GM12878 (cell line): ENCODE measurements around the gene CHRND. TPM values are rescaled to one million over a fixed set of nuclear protein-coding genes. Genes with fewer than 3 reads are reported as not detected.

Source experiments
- ATAC-seq: fragments of 200-7000 bp; cut with Tn5 transposase; 3 replicates; pipeline ENCODE4 v1.9.1; 2020; ENCODE audit warnings: mild to moderate bottlenecking, moderate library complexity
- BruUV-seq: library from RNA; stranded (reverse); fragments of 400-500 nt; replicated peaks from 2 replicates; lab custom pipeline; 2021; lab: Mats Ljungman, UMichigan
- CTCF ChIA-PET: fragments of 300-600 bp; sonication (Branson Sonifier 250); formaldehyde crosslinking; extraction: SDS; loops from one replicate; lab custom pipeline; 2021; ENCODE audit warnings: inconsistent platforms; lab: Yijun Ruan, JAX
- POLR2A ChIA-PET: fragments of 350-600 bp; formaldehyde crosslinking; extraction: SDS; loops from one replicate; lab custom pipeline; 2021; ENCODE audit warnings: inconsistent platforms; lab: Charles Lee
- RAD21 ChIA-PET: fragments of 300-600 bp; sonication (Branson Sonifier 250); formaldehyde crosslinking; loops from one replicate; lab custom pipeline; 2023; ENCODE audit warnings: antibody characterized with exemption; ENCODE audit not compliant: unreplicated experiment; lab: Charles Lee
- SMC1A ChIA-PET: fragments of 300-600 bp; sonication (Branson Sonifier 250); formaldehyde crosslinking; loops from one replicate; lab custom pipeline; 2023; ENCODE audit not compliant: unreplicated experiment, uncharacterized antibody; lab: Charles Lee
- DNase-seq: peaks from one replicate; pipeline ENCODE4 v3.0.0-alpha.2; 2011; ENCODE audit warnings: low read depth, low spot score
- FAIRE-seq: peaks from 3 replicates; lab custom pipeline; 2011; peaks lifted over from hg19 to GRCh38; lab: Jason Lieb, UNC
- H2AFZ ChIP-seq: 2 replicates; pipeline ENCODE4 v1.6.0; 2011; ENCODE audit warnings: low read depth, low read length, control low read depth; ENCODE audit not compliant: control insufficient read depth
- H3K27ac ChIP-seq: 2 replicates; pipeline ENCODE4 v1.5.1; 2011; ENCODE audit warnings: control low read depth; ENCODE audit not compliant: control insufficient read depth, insufficient read depth
- H3K27me3 ChIP-seq, 2 experiments: replicated peaks in 1 of 2; 2 replicates each; pipeline versions ENCODE4 v1.6.0 to v1.6.1; 2011; ENCODE audit warnings: low read length in 1 of 2; ENCODE audit not compliant: control insufficient read depth in 2 of 2, insufficient read depth in 2 of 2
- H3K36me3 ChIP-seq, 2 experiments: 2 replicates each; pipeline ENCODE4 v1.5.1; 2011; ENCODE audit warnings: low read length in 1 of 2; ENCODE audit not compliant: control insufficient read depth in 2 of 2, insufficient read depth in 2 of 2
- H3K4me1 ChIP-seq: 2 replicates; pipeline ENCODE4 v1.6.1; 2011; ENCODE audit warnings: mild to moderate bottlenecking, low read length, moderate library complexity, mixed read lengths; ENCODE audit not compliant: control insufficient read depth, insufficient read depth
- H3K4me2 ChIP-seq: 2 replicates; pipeline ENCODE4 v1.6.0; 2011; ENCODE audit warnings: control low read depth; ENCODE audit not compliant: control insufficient read depth, insufficient read depth
- H3K4me3 ChIP-seq: fragments of 200-600 bp; sonication (generic); 2 replicates; pipeline ENCODE4 v1.5.1; 2016
- H3K79me2 ChIP-seq: 2 replicates; pipeline ENCODE4 v1.6.0; 2011; ENCODE audit warnings: low read length; ENCODE audit not compliant: control insufficient read depth, insufficient read depth
- H3K9ac ChIP-seq: 2 replicates; pipeline ENCODE4 v1.8.0; 2011; ENCODE audit warnings: low read length, control low read depth, mixed read lengths; ENCODE audit not compliant: control insufficient read depth, insufficient read depth
- H3K9me3 ChIP-seq: replicated peaks from 3 replicates; pipeline ENCODE4 v1.5.1; 2011; ENCODE audit warnings: mild to moderate bottlenecking, low read length; ENCODE audit not compliant: control insufficient read depth, insufficient read depth
- H4K20me1 ChIP-seq: 2 replicates; pipeline ENCODE4 v1.6.0; 2011; ENCODE audit not compliant: control insufficient read depth, insufficient read depth
- CBX5 ChIP-seq: sonication (generic); IDR thresholded peaks from 2 replicates; pipeline ENCODE4 v1.6.1; 2016; ENCODE audit warnings: low read depth, moderate library complexity, mild to moderate bottlenecking, inconsistent platforms
- CHD1 ChIP-seq: IDR thresholded peaks from 2 replicates; pipeline ENCODE4 v1.6.1; 2012; ENCODE audit warnings: low read depth, low read length, improper control_type of control experiment
- ETV6 ChIP-seq, 2 experiments: fragments of 450-650 bp in 1 of 2; IDR thresholded peaks in 1 of 2; conservative IDR thresholded peaks in 1 of 2; 2 replicates each; pipeline ENCODE4 v1.6.1; 2014; ENCODE audit warnings: antibody characterized with exemption in 1 of 2, borderline replicate concordance in 1 of 2, low read depth in 1 of 2, mild to moderate bottlenecking in 1 of 2, moderate library complexity in 1 of 2
- EZH2 ChIP-seq: IDR thresholded peaks from 2 replicates; pipeline ENCODE4 v1.6.1; 2012; ENCODE audit warnings: low read depth, mild to moderate bottlenecking, control low read depth, inconsistent platforms, low read length, borderline replicate concordance; ENCODE audit not compliant: control insufficient read depth
- IKZF1 ChIP-seq: fragments of 450-650 bp; conservative IDR thresholded peaks from 2 replicates; pipeline ENCODE4 v1.6.1; 2017; ENCODE audit warnings: antibody characterized with exemption, mild to moderate bottlenecking
- IRF4 ChIP-seq: IDR thresholded peaks from 2 replicates; pipeline ENCODE4 v1.6.1; 2011; ENCODE audit warnings: low read depth, low read length
- MYC ChIP-seq: IDR thresholded peaks from 2 replicates; pipeline ENCODE4 v1.6.1; 2011; ENCODE audit warnings: mild to moderate bottlenecking, low read length, moderate library complexity, inconsistent platforms; ENCODE audit not compliant: insufficient read depth, insufficient replicate concordance, insufficient read length, severe bottlenecking
- NBN ChIP-seq: fragments of 450-650 bp; IDR thresholded peaks from 2 replicates; pipeline ENCODE4 v1.6.1; 2016
- NFXL1 ChIP-seq: fragments of 450-650 bp; IDR thresholded peaks from 2 replicates; pipeline ENCODE4 v1.6.1; 2017; ENCODE audit warnings: antibody characterized with exemption, mild to moderate bottlenecking, borderline replicate concordance
- PML ChIP-seq: IDR thresholded peaks from 2 replicates; pipeline ENCODE4 v1.6.1; 2012; ENCODE audit warnings: low read length, inconsistent platforms
- RAD21 ChIP-seq: IDR thresholded peaks from 2 replicates; pipeline ENCODE4 v1.6.1; 2011; ENCODE audit warnings: mild to moderate bottlenecking, low read depth, low read length, moderate library complexity; ENCODE audit not compliant: insufficient read depth
- ZBED1 ChIP-seq: IDR thresholded peaks from 2 replicates; pipeline ENCODE4 v1.6.1; 2016; ENCODE audit warnings: borderline replicate concordance
- ZBTB33 ChIP-seq: fragments of 450-650 bp; IDR thresholded peaks from 2 replicates; pipeline ENCODE4 v1.6.1; 2017; ENCODE audit warnings: mild to moderate bottlenecking
- WGBS: methylation state at CpG from one replicate; pipeline ENCODE4 v1.1.6; 2016; ENCODE audit warnings: low lambda C conversion rate; ENCODE audit not compliant: insufficient replicate concordance, insufficient coverage; ENCODE audit errors: missing lambda C conversion rate; 5-methylcytosine and 5-hydroxymethylcytosine counted together
- in situ Hi-C: fragments of 300-500 bp; cut with MboI; formaldehyde crosslinking; loops from 9 replicates; pipeline ENCODE4 v1.14.3; 2018; ENCODE audit warnings: mixed read lengths
- intact Hi-C: fragments of 100-400 bp; cut with micrococcal nuclease; formaldehyde crosslinking; loops from one replicate; pipeline ENCODE4 v1.14.2; 2022; ENCODE audit not compliant: unreplicated experiment
- polyA plus RNA-seq, 11 experiments: library from polyadenylated mRNA; depleted of rRNA in 4 of 11; unstranded in 6 of 11; stranded (reverse) in 5 of 11; fragments of >200 nt; fragmentation: Nextera tagmentation in 4 of 11; fragmentation: Illumina TruSeq in 1 of 11; extraction: Ambion mirVana in 4 of 11; extraction: Trizol in 1 of 11; gene quantifications; 1 replicate in 1 of 11; 2 replicates in 10 of 11; pipeline versions ENCODE4 v1.2.1 to v1.2.3, GENCODE V29; 2011 to 2016; ENCODE audit warnings: inconsistent platforms in 2 of 11, missing spikeins in 2 of 11, low read depth in 1 of 11
- total RNA-seq, 4 experiments: library from RNA; depleted of rRNA in 3 of 4; stranded (reverse); fragments of >200 nt in 3 of 4; fragmentation: Illumina TruSeq in 1 of 4; extraction: Trizol in 1 of 4; gene quantifications; 2 replicates each; pipeline versions ENCODE4 v1.2.1 to v1.2.3, GENCODE V29; 2013 to 2021
- TF ChIP-seq, protein P1 (sequence below): fragments of 450-650 bp; formaldehyde crosslinking; IDR thresholded peaks from 2 replicates; pipeline ENCODE4 v1.5.0; 2022; ENCODE audit warnings: mild to moderate bottlenecking, missing genetic modification characterization

The CHRND gene
- total and polyA plus RNA-seq, 10 of the 15 experiments (the other 5 are each of a cell fraction or from before 2014, with no cell fraction given): not detected

GRCh38 chr2:232522623-232523401 lies 3.1 kb upstream of the CHRND start:
- Histone ChIP-seq H3K27me3 (peaks cover 3 to 6% of the 10 kb centered on the region in 2 experiments; a peak in 3 of 4 replicates), H3K9me3 (no peaks in the 10 kb centered on the region), H3K36me3 (no peaks in the 10 kb centered on the region), H3K79me2 (no peaks in the 10 kb centered on the region), H3K4me2 (no peak overlapping the region), H2AFZ (no peak overlapping the region), H3K27ac (no peak overlapping the region), H3K4me3 (no peak overlapping the region), H3K4me1 (no peaks in the 10 kb centered on the region), H3K9ac (no peak overlapping the region), H4K20me1 (no peaks in the 10 kb centered on the region)
- in situ Hi-C loops (no loop called here), intact Hi-C loops (no loop called here)
- WGBS: 23% methylated on average over 36 of the region's 46 CpGs
- no TSS peak for BruUV-seq
- FAIRE-seq (no peak), DNase-seq (no peak), ATAC-seq (no peak; the same call in 2 of the 3 replicates)
- ChIA-PET RAD21 (no interaction called here), POLR2A (no interaction called here), CTCF (interaction anchor here (1.2 kb wide), 1 partner anchor 9 kb away, joined by 3 read pairs; no protein-coding TSS in a partner anchor), SMC1A (no interaction called here)
- no peak for TF ChIP-seq IKZF1
- no peak for TF ChIP-seq RAD21
- TF ChIP-seq, protein P1, sequence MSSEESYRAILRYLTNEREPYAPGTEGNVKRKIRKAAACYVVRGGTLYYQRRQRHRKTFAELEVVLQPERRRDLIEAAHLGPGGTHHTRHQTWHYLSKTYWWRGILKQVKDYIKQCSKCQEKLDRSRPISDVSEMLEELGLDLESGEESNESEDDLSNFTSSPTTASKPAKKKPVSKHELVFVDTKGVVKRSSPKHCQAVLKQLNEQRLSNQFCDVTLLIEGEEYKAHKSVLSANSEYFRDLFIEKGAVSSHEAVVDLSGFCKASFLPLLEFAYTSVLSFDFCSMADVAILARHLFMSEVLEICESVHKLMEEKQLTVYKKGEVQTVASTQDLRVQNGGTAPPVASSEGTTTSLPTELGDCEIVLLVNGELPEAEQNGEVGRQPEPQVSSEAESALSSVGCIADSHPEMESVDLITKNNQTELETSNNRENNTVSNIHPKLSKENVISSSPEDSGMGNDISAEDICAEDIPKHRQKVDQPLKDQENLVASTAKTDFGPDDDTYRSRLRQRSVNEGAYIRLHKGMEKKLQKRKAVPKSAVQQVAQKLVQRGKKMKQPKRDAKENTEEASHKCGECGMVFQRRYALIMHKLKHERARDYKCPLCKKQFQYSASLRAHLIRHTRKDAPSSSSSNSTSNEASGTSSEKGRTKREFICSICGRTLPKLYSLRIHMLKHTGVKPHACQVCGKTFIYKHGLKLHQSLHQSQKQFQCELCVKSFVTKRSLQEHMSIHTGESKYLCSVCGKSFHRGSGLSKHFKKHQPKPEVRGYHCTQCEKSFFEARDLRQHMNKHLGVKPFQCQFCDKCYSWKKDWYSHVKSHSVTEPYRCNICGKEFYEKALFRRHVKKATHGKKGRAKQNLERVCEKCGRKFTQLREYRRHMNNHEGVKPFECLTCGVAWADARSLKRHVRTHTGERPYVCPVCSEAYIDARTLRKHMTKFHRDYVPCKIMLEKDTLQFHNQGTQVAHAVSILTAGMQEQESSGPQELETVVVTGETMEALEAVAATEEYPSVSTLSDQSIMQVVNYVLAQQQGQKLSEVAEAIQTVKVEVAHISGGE: no peak
- no peak for TF ChIP-seq PML
- TF ChIP-seq ETV6 (conservative IDR thresholded peaks at IDR 0.05 in 1 of 2, IDR thresholded peaks at IDR 0.05 in 1 of 2; ENCODE audit: borderline replicate concordance in 1 of 2, low read depth in 1 of 2): no peak
- TF ChIP-seq CBX5: no peak
- TF ChIP-seq IRF4: no peak
- no peak for TF ChIP-seq NBN
- TF ChIP-seq EZH2: no peak
- no peak for TF ChIP-seq MYC
- no peak for TF ChIP-seq NFXL1
- no peak for TF ChIP-seq ZBED1
- TF ChIP-seq ZBTB33: no peak
- no peak for TF ChIP-seq CHD1
